HepG2 (cell line): Measurements from ENCODE around the gene PLVAP. TPM values are rescaled to one million over a fixed set of nuclear protein-coding genes. Genes with fewer than 3 reads are reported as not detected.
A peak's percentile ranks its signal among the peaks of the same experiment; 100 is the strongest.
"Not testable (repeated sequence)": the region's sequence is repeated elsewhere in the genome, so short reads cannot be mapped to it uniquely, and the experiment has no call there.

Experiments used
- ATAC-seq: fragments of 200-7000 bp; cut with Tn5 transposase; 3 replicates; pipeline ENCODE4 v1.9.1; 2020; ENCODE audit warnings: mild to moderate bottlenecking, moderate library complexity
- BruUV-seq: library from RNA; stranded (reverse); fragments of 400-500 nt; replicated peaks from 2 replicates; lab custom pipeline; 2021; lab: Mats Ljungman, UMichigan
- CTCF ChIA-PET: fragments of 300-600 bp; formaldehyde crosslinking; extraction: SDS; loops from one replicate; lab custom pipeline; 2021; ENCODE audit warnings: low total read pairs, inconsistent platforms, low intra/inter-chr PET ratio; lab: Yijun Ruan, JAX
- POLR2A ChIA-PET: fragments of 350-600 bp; sonication (Branson Sonifier 250); formaldehyde crosslinking; loops from one replicate; lab custom pipeline; 2020; ENCODE audit warnings: antibody characterized with exemption, inconsistent platforms; lab: Yijun Ruan, JAX
- DNase-seq: peaks from one replicate; pipeline ENCODE4 v3.0.0-alpha.2; 2015; ENCODE audit warnings: low spot score
- FAIRE-seq: peaks from 3 replicates; lab custom pipeline; 2011; peaks lifted over from hg19 to GRCh38; lab: Jason Lieb, UNC
- H2AFZ ChIP-seq: one replicate; pipeline ENCODE4 v1.6.1; 2011; ENCODE audit warnings: low read length, inconsistent platforms
- H3K27ac ChIP-seq: fragments of 300-600 bp; 3 replicates; pipeline ENCODE4 v1.8.0; 2011; ENCODE audit warnings: mixed run types, mild to moderate bottlenecking, mixed read lengths, low read length, inconsistent platforms; ENCODE audit not compliant: insufficient read depth; ENCODE audit errors: extremely low read length
- H3K27me3 ChIP-seq, 2 experiments: fragments of 200-600 bp in 1 of 2; 2 replicates in 1 of 2; 3 replicates in 1 of 2; pipeline versions ENCODE4 v1.6.0 to v1.8.0; 2011; ENCODE audit warnings: low read length in 2 of 2, mild to moderate bottlenecking in 2 of 2, moderate library complexity in 2 of 2, inconsistent platforms in 1 of 2; ENCODE audit not compliant: insufficient read depth in 2 of 2, control insufficient read depth in 1 of 2
- H3K36me3 ChIP-seq, 2 experiments: fragments of 200-600 bp in 1 of 2; replicated peaks in 1 of 2; 2 replicates in 1 of 2; 3 replicates in 1 of 2; pipeline versions ENCODE4 v1.5.1 to v1.8.0; 2011; ENCODE audit warnings: low read length in 2 of 2, inconsistent platforms in 1 of 2; ENCODE audit not compliant: insufficient read depth in 2 of 2, control insufficient read depth in 1 of 2
- H3K4me1 ChIP-seq: 2 replicates; pipeline ENCODE4 v1.5.1; 2012; ENCODE audit warnings: low read length, inconsistent platforms; ENCODE audit not compliant: insufficient read depth
- H3K4me2 ChIP-seq: 2 replicates; pipeline ENCODE4 v1.6.0; 2011; ENCODE audit warnings: low read depth, low read length, inconsistent platforms
- H3K4me3 ChIP-seq, 3 experiments: fragments of 200-600 bp in 1 of 3; sonication (generic), shearing (Covaris generic) in 1 of 3; replicated peaks in 1 of 3; 2 replicates each; pipeline ENCODE4 v1.5.1; 2011 to 2016; ENCODE audit warnings: low read length in 3 of 3, inconsistent platforms in 2 of 3, low read depth in 2 of 3, mild to moderate bottlenecking in 2 of 3, control low read depth in 1 of 3, mixed read lengths in 1 of 3; ENCODE audit not compliant: insufficient read depth in 1 of 3
- H3K79me2 ChIP-seq: one replicate; pipeline ENCODE4 v1.6.1; 2011; ENCODE audit warnings: low read length, inconsistent platforms; ENCODE audit not compliant: insufficient read depth
- H3K9ac ChIP-seq: 2 replicates; pipeline ENCODE4 v1.6.0; 2011; ENCODE audit warnings: mild to moderate bottlenecking, low read depth, low read length, inconsistent platforms; ENCODE audit not compliant: insufficient read depth
- H3K9me3 ChIP-seq: 2 replicates; pipeline ENCODE4 v1.5.1; 2012; ENCODE audit warnings: mild to moderate bottlenecking, low read length
- H4K20me1 ChIP-seq: 2 replicates; pipeline ENCODE4 v1.6.0; 2011; ENCODE audit warnings: inconsistent platforms, mild to moderate bottlenecking, low read length, moderate library complexity; ENCODE audit not compliant: insufficient read depth
- FOXK2 ChIP-seq: fragments of 450-650 bp; IDR thresholded peaks from 2 replicates; pipeline ENCODE4 v1.6.1; 2016
- HOXA3 ChIP-seq: sonication (generic); formaldehyde crosslinking; IDR thresholded peaks from 2 replicates; pipeline ENCODE4 v1.5.0; 2020; ENCODE audit warnings: missing genetic modification reagents
- ZKSCAN8 ChIP-seq: IDR thresholded peaks from 2 replicates; pipeline ENCODE4 v1.6.1; 2016; ENCODE audit warnings: borderline replicate concordance, missing genetic modification reagents, missing compliant biosample characterization
- ZMYM3 ChIP-seq: sonication (generic); formaldehyde crosslinking; IDR thresholded peaks from 2 replicates; pipeline ENCODE4 v1.5.1; 2020; ENCODE audit warnings: mild to moderate bottlenecking, missing genetic modification reagents
- ZNF121 ChIP-seq: sonication (generic); formaldehyde crosslinking; IDR thresholded peaks from 2 replicates; pipeline ENCODE4 v1.5.0; 2020; ENCODE audit warnings: mild to moderate bottlenecking, missing genetic modification reagents
- ZNF383 ChIP-seq: sonication (generic); formaldehyde crosslinking; IDR thresholded peaks from 2 replicates; pipeline ENCODE4 v1.4.0; 2020; ENCODE audit warnings: missing genetic modification reagents, mild to moderate bottlenecking, borderline replicate concordance
- ZNF629 ChIP-seq: sonication (generic); formaldehyde crosslinking; conservative IDR thresholded peaks from 2 replicates; pipeline ENCODE4 v1.5.0; 2020; ENCODE audit warnings: missing genetic modification reagents
- ZNF768 ChIP-seq: sonication (generic); formaldehyde crosslinking; IDR thresholded peaks from 2 replicates; pipeline ENCODE4 v1.4.0; 2020; ENCODE audit warnings: missing genetic modification reagents
- WGBS: methylation state at CpG from one replicate; pipeline ENCODE4 v1.1.6; 2017; ENCODE audit warnings: low lambda C conversion rate; 5-methylcytosine and 5-hydroxymethylcytosine counted together
- in situ Hi-C: cut with HindIII; loops from 2 replicates; pipeline ENCODE4 v1.10.0; 2017; ENCODE audit warnings: low pct_unique_long_range_greater_than_20kb; ENCODE audit not compliant: extremely low pct_ligation_motif_present
- intact Hi-C: fragments of 100-400 bp; cut with micrococcal nuclease; formaldehyde crosslinking; loops from one replicate; pipeline ENCODE4 v1.10.0; 2022; ENCODE audit not compliant: unreplicated experiment
- polyA plus RNA-seq, 8 experiments: library from polyadenylated mRNA; depleted of rRNA in 3 of 8; stranded (reverse) in 7 of 8; unstranded in 1 of 8; fragments of >200 nt; fragmentation: Illumina TruSeq in 4 of 8; extraction: Trizol in 4 of 8; gene quantifications; 2 replicates each; pipeline versions ENCODE4 v1.2.1 to v1.2.3, GENCODE V29; 2011 to 2016; ENCODE audit warnings: low read depth in 4 of 8, missing spikeins in 1 of 8, mixed read lengths in 1 of 8; ENCODE audit not compliant: insufficient read depth in 1 of 8
- total RNA-seq, 5 experiments: library from RNA; depleted of rRNA; stranded (reverse); fragments of >200 nt; fragmentation: Illumina TruSeq; extraction: Trizol; gene quantifications; 2 replicates each; pipeline ENCODE4 v1.2.3, GENCODE V29; 2016; ENCODE audit warnings: low read depth in 1 of 5

PLVAP gene
- total and polyA plus RNA-seq, 2 of the 13 experiments (the other 11 are each of a cell fraction or from before 2014, with no cell fraction given): 0.26 TPM; not detected in 1

DNA sequence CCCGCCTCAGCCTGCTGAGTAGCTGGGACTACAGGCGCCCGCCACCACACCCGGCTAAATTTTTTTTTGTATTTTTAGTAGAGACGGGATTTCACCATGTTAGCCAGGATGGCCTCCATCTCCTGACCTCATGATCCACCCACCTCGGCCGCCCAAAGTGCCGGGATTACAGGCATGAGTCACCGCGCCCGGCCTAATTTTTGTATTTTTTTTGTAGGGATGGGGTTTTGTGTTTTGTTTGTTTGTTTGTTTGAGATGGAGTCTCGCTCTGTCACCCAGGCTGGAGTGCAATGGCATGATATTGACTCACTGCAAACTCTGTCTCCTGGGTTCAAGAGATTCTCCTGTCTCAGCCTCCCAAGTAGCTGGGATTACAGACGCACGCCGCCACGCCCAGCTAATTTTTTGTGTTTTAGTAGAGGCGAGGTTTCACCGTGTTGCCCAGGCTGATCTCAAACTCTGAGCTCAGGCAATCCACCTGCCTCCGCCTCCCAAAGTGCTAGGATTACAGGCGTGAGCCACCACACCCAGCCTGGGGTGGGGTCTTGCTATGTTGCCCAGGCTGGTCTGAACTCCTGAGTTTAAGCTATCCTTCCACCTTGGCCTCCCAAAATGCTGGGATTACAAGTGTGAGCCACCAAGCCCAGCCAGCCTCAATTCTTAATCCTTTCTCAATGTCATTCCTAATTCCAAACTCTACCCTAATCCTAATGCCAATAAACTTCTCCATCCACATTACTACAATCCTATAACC, 13.1 kb downstream of the PLVAP start:
- H3K4me1 ChIP-seq, FAIRE-seq, H3K27ac ChIP-seq, H3K9ac ChIP-seq, BruUV-seq, H3K36me3 ChIP-seq, intact Hi-C loops, ATAC-seq, CTCF ChIA-PET, POLR2A ChIA-PET, H3K4me3 ChIP-seq, H3K4me2 ChIP-seq, H2AFZ ChIP-seq, H3K9me3 ChIP-seq, H4K20me1 ChIP-seq, H3K79me2 ChIP-seq, DNase-seq, in situ Hi-C loops: not testable (repeated sequence)
- H3K27me3 ChIP-seq: peaks cover 0 to 12% of the 10 kb centered on the region in 2 experiments; a peak in 3 of 5 replicates
- peak; percentile 37; the same call in 1 of the 2 replicates for TF ChIP-seq ZNF121 (CRISPR knock-in tag)
- 50% methylated on average over 20 of the region's 20 CpGs for WGBS

DNA sequence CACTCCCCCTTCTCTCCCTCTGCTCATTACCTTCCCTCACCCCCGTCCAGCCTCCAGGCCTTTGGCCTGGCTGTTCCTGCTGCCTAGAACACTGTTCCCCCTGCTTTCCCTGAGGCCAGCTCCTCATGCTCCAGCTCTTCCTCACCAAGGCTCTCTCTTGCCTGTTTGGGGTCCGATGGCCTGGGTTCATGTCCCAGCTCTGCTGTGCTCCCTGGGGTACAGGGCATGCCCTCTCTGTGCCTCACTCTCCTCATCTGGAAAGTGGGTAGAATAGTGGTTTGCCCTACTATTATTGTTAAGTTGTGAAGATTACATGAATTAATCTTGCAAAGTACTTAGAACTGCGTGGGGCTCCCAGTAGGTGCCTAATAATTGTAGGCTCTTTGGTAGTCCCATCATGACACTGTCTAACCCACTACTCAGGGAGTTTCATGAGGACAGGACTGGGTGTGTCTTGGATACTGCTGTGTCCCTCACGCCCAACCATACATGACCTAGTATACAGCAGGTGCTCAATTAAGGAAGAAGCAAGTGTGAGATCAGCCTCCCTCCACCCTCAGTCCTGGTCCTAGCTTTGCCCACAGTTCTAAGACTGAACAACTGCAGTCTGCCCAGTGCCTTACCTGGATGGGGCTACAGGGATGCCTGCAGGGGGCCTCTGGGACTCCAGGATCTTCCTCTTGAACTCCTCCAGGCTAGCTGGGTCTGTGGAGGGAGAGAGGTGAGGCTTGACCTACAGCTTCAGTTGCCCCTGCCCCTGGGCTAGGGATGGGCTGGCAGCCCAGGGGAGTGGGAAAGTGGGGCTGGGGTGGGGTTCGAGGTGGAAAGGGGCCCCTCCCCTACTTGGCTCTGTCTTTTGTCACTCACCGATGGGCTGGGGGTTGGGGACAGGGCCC, 17.0 kb downstream of the PLVAP start:
- no peaks in the 10 kb centered on the region for H3K9me3 ChIP-seq
- 39% methylated on average over 5 of the region's 6 CpGs for WGBS
- intact Hi-C loops: no loop called here
- no peak overlapping the region for H2AFZ ChIP-seq
- no peaks in the 10 kb centered on the region for H3K79me2 ChIP-seq
- H3K4me2 ChIP-seq: no peak overlapping the region
- no peak overlapping the region for H3K27ac ChIP-seq
- peak; percentile 36; the same call in 1 of the 2 replicates for TF ChIP-seq ZKSCAN8 (CRISPR knock-in tag)
- no peak for TF ChIP-seq FOXK2
- TF ChIP-seq ZNF768 (CRISPR knock-in tag): peak; percentile 85
- TF ChIP-seq ZNF629: peak; percentile 73
- TF ChIP-seq ZNF383 (CRISPR knock-in tag): no peak
- 0 out of 2 replicates have a peak, but pooled peaks have one; percentile 10 for TF ChIP-seq ZMYM3 (CRISPR knock-in tag)
- TF ChIP-seq HOXA3 (CRISPR knock-in tag): no peak
- DNase-seq (no peak), ATAC-seq (no peak; the same call in 2 of the 3 replicates), FAIRE-seq (no peak)
- CTCF ChIA-PET: no interaction called here
- no peaks in the 10 kb centered on the region for H4K20me1 ChIP-seq
- in situ Hi-C loops: no loop called here
- peaks cover 3 to 10% of the 10 kb centered on the region in 2 experiments; a peak in 4 of 5 replicates for H3K27me3 ChIP-seq
- H3K9ac ChIP-seq: no peak overlapping the region
- H3K36me3 ChIP-seq: no peaks in the 10 kb centered on the region
- BruUV-seq: no TSS peak
- H3K4me3 ChIP-seq: no peak overlapping the region
- POLR2A ChIA-PET: no interaction called here
- H3K4me1 ChIP-seq: peaks cover 24% of the 10 kb centered on the region
